H1 (cell line): Measurements from ENCODE around the gene SMAD1. TPM values are rescaled to one million over a fixed set of nuclear protein-coding genes. Genes with fewer than 3 reads are reported as not detected.

Source experiments
- CTCF ChIA-PET: fragments of 300-600 bp; sonication (Branson Sonifier 250); formaldehyde crosslinking; loops from one replicate; lab custom pipeline; 2021; ENCODE audit not compliant: partially characterized antibody; lab: Charles Lee
- POLR2A ChIA-PET: fragments of 300-600 bp; sonication (Branson Sonifier 250); formaldehyde crosslinking; loops from one replicate; lab custom pipeline; 2021; ENCODE audit warnings: inconsistent platforms; ENCODE audit not compliant: partially characterized antibody; lab: Charles Lee
- DNase-seq, 2 experiments: peaks; one replicate each; pipeline versions ENCODE4 v3.0.0 to v3.0.0-alpha.2; 2010 to 2022; ENCODE audit warnings: low spot score in 2 of 2, low read depth in 1 of 2, mixed read lengths in 1 of 2
- FAIRE-seq: peaks from 2 replicates; lab custom pipeline; 2011; peaks lifted over from hg19 to GRCh38; lab: Jason Lieb, UNC
- H2AFZ ChIP-seq: 2 replicates; pipeline ENCODE4 v1.8.1; 2012; ENCODE audit warnings: low read length, inconsistent platforms
- H2AK5ac ChIP-seq: 2 replicates; pipeline ENCODE4 v1.6.1; 2013; ENCODE audit warnings: low read depth, low read length
- H2BK120ac ChIP-seq: replicated peaks from 2 replicates; pipeline ENCODE3; 2013; ENCODE audit warnings: low read depth, low read length, inconsistent platforms
- H2BK12ac ChIP-seq: 2 replicates; pipeline ENCODE4 v1.6.1; 2013; ENCODE audit warnings: low read depth, low read length
- H2BK15ac ChIP-seq: 2 replicates; pipeline ENCODE4 v1.6.1; 2013; ENCODE audit warnings: low read length
- H2BK20ac ChIP-seq: 2 replicates; pipeline ENCODE4 v1.6.1; 2013; ENCODE audit warnings: low read length
- H2BK5ac ChIP-seq: 2 replicates; pipeline ENCODE4 v1.6.1; 2013; ENCODE audit warnings: low read depth, low read length
- H3K14ac ChIP-seq: 2 replicates; pipeline ENCODE4 v1.6.1; 2013; ENCODE audit warnings: inconsistent platforms; ENCODE audit not compliant: insufficient read length
- H3K18ac ChIP-seq: 2 replicates; pipeline ENCODE4 v1.6.1; 2013; ENCODE audit warnings: low read length; ENCODE audit errors: extremely low read depth
- H3K23ac ChIP-seq: 2 replicates; pipeline ENCODE4 v1.6.1; 2013; ENCODE audit warnings: inconsistent platforms; ENCODE audit not compliant: insufficient read length
- H3K23me2 ChIP-seq: 2 replicates; pipeline ENCODE4 v1.6.1; 2013; ENCODE audit warnings: low read depth, low read length
- H3K27ac ChIP-seq: 2 replicates; pipeline ENCODE4 v1.6.1; 2011; ENCODE audit warnings: low read depth, low read length, inconsistent platforms
- H3K27me3 ChIP-seq, 4 experiments: replicated peaks in 1 of 4; 1 replicate in 1 of 4; 2 replicates in 3 of 4; pipeline versions ENCODE4 v1.6.1 to v1.8.1; 2011 to 2013; ENCODE audit warnings: low read length in 3 of 4, mild to moderate bottlenecking in 3 of 4, inconsistent platforms in 2 of 4, mixed read lengths in 2 of 4, moderate library complexity in 1 of 4; ENCODE audit not compliant: control insufficient read depth in 3 of 4, insufficient read depth in 3 of 4; ENCODE audit errors: extremely low read depth in 1 of 4
- H3K36me3 ChIP-seq, 4 experiments: 2 replicates each; pipeline versions ENCODE4 v1.6.1 to v1.8.1; 2011 to 2013; ENCODE audit warnings: mild to moderate bottlenecking in 4 of 4, low read length in 3 of 4, moderate library complexity in 2 of 4, control low read depth in 1 of 4, inconsistent platforms in 1 of 4; ENCODE audit not compliant: insufficient read depth in 4 of 4, control insufficient read depth in 2 of 4
- H3K4ac ChIP-seq: replicated peaks from 2 replicates; pipeline ENCODE3; 2013; ENCODE audit warnings: low read length, low read depth, mixed read lengths, inconsistent platforms; ENCODE audit not compliant: insufficient read length
- H3K4me1 ChIP-seq, 4 experiments: replicated peaks in 1 of 4; 1 replicate in 1 of 4; 2 replicates in 3 of 4; pipeline versions ENCODE4 v1.6.1 to v1.8.1; 2011 to 2013; ENCODE audit warnings: low read length in 3 of 4, inconsistent platforms in 2 of 4, mixed read lengths in 1 of 4; ENCODE audit not compliant: insufficient read depth in 4 of 4, control insufficient read depth in 3 of 4
- H3K4me2 ChIP-seq, 2 experiments: 2 replicates each; pipeline versions ENCODE4 v1.6.1 to v1.8.1; 2011 to 2013; ENCODE audit warnings: low read depth in 2 of 2, low read length in 2 of 2, control low read depth in 1 of 2, inconsistent platforms in 1 of 2, mild to moderate bottlenecking in 1 of 2; ENCODE audit not compliant: insufficient read depth in 1 of 2
- H3K4me3 ChIP-seq, 4 experiments: fragments of 200-600, 300-600 bp in 1 of 4; sonication (generic), shearing (Covaris generic), sonication (Bioruptor Twin) in 1 of 4; 2 replicates each; pipeline versions ENCODE4 v1.5.1 to v1.8.1; 2011 to 2016; ENCODE audit warnings: low read length in 4 of 4, low read depth in 3 of 4, control low read depth in 2 of 4, inconsistent platforms in 2 of 4, mild to moderate bottlenecking in 2 of 4, mixed read lengths in 1 of 4, moderate library complexity in 1 of 4; ENCODE audit not compliant: insufficient read depth in 2 of 4; ENCODE audit errors: extremely low read depth in 1 of 4
- H3K56ac ChIP-seq: replicated peaks from 2 replicates; pipeline ENCODE3; 2013; ENCODE audit warnings: low read depth, mild to moderate bottlenecking, mixed read lengths, low read length, inconsistent platforms; ENCODE audit not compliant: insufficient read length
- H3K79me1 ChIP-seq: 2 replicates; pipeline ENCODE4 v1.6.1; 2013; ENCODE audit warnings: low read depth, low read length, control low read depth
- H3K79me2 ChIP-seq, 2 experiments: 2 replicates each; pipeline versions ENCODE4 v1.6.1 to v1.8.1; 2012 to 2013; ENCODE audit warnings: low read length in 2 of 2, mild to moderate bottlenecking in 2 of 2, inconsistent platforms in 1 of 2; ENCODE audit not compliant: insufficient read depth in 2 of 2, control insufficient read depth in 1 of 2
- H3K9ac ChIP-seq, 4 experiments: replicated peaks in 1 of 4; 1 replicate in 1 of 4; 2 replicates in 3 of 4; pipeline versions ENCODE4 v1.6.1 to v1.8.1; 2011 to 2013; ENCODE audit warnings: low read depth in 3 of 4, low read length in 3 of 4, control low read depth in 2 of 4, mild to moderate bottlenecking in 2 of 4, moderate library complexity in 2 of 4, inconsistent platforms in 1 of 4; ENCODE audit errors: extremely low read depth in 1 of 4
- H3K9me3 ChIP-seq, 2 experiments: 2 replicates each; pipeline versions ENCODE4 v1.6.1 to v1.8.1; 2012 to 2013; ENCODE audit warnings: mild to moderate bottlenecking in 2 of 2, moderate library complexity in 2 of 2, control low read depth in 1 of 2, inconsistent platforms in 1 of 2, low read depth in 1 of 2, low read length in 1 of 2, mixed read lengths in 1 of 2; ENCODE audit not compliant: insufficient read depth in 2 of 2
- H4K20me1 ChIP-seq, 2 experiments: replicated peaks in 1 of 2; 2 replicates each; pipeline versions ENCODE3 to v1.8.1; 2011 to 2013; ENCODE audit warnings: inconsistent platforms in 2 of 2, low read length in 2 of 2, mild to moderate bottlenecking in 1 of 2; ENCODE audit not compliant: insufficient read depth in 2 of 2, control insufficient read depth in 1 of 2
- H4K5ac ChIP-seq: 2 replicates; pipeline ENCODE4 v1.6.1; 2013; ENCODE audit warnings: low read length, low read depth, mixed read lengths, inconsistent platforms; ENCODE audit not compliant: insufficient read length
- H4K8ac ChIP-seq: 2 replicates; pipeline ENCODE4 v1.8.0; 2013; ENCODE audit warnings: mild to moderate bottlenecking, moderate library complexity, low read length, inconsistent platforms; ENCODE audit not compliant: insufficient read depth; ENCODE audit errors: extremely low read depth
- H4K91ac ChIP-seq: replicated peaks from 2 replicates; pipeline ENCODE3; 2013; ENCODE audit warnings: low read length, mixed read lengths, inconsistent platforms; ENCODE audit not compliant: insufficient read length
- CREB1 ChIP-seq: IDR thresholded peaks from 2 replicates; pipeline ENCODE4 v1.6.1; 2012; ENCODE audit warnings: inconsistent platforms
- GTF2F1 ChIP-seq: IDR thresholded peaks from 2 replicates; pipeline ENCODE4 v1.6.1; 2012; ENCODE audit warnings: low read depth, low read length, improper control_type of control experiment, borderline replicate concordance
- MAX ChIP-seq: IDR thresholded peaks from 2 replicates; pipeline ENCODE4 v1.6.1; 2012; ENCODE audit warnings: inconsistent platforms
- NANOG ChIP-seq: IDR thresholded peaks from 2 replicates; pipeline ENCODE4 v1.6.1; 2011; ENCODE audit warnings: low read length, low read depth, mild to moderate bottlenecking, inconsistent platforms; ENCODE audit not compliant: insufficient read depth, poor library complexity, severe bottlenecking
- POLR2A ChIP-seq, 2 experiments: IDR thresholded peaks; 1 replicate in 1 of 2; 2 replicates in 1 of 2; pipeline ENCODE4 v1.6.1; 2011; ENCODE audit warnings: low read depth in 2 of 2, low read length in 2 of 2, mild to moderate bottlenecking in 2 of 2; ENCODE audit errors: control extremely low read depth in 1 of 2
- POU5F1 ChIP-seq: IDR thresholded peaks from 2 replicates; pipeline ENCODE4 v1.6.1; 2011; ENCODE audit warnings: low read depth, mild to moderate bottlenecking, low read length, moderate library complexity
- TEAD4 ChIP-seq: IDR thresholded peaks from 2 replicates; pipeline ENCODE4 v1.6.1; 2012; ENCODE audit warnings: low read depth, low read length, inconsistent platforms, mixed read lengths
- WGBS, 2 experiments: shearing (Covaris generic) in 1 of 2; methylation state at CpG; one replicate each; pipeline versions ENCODE4 v1.1.6 to v1.1.7; 2013 to 2015; ENCODE audit warnings: low lambda C conversion rate in 2 of 2, mixed read lengths in 2 of 2, inconsistent platforms in 1 of 2, low coverage in 1 of 2, missing lambda C conversion rate in 1 of 2; ENCODE audit not compliant: insufficient replicate concordance in 2 of 2, insufficient coverage in 1 of 2, insufficient read length in 1 of 2; ENCODE audit errors: extremely low coverage in 1 of 2, missing lambda C conversion rate in 1 of 2; 5-methylcytosine and 5-hydroxymethylcytosine counted together
- polyA plus RNA-seq, 7 experiments: library from polyadenylated mRNA; depleted of rRNA in 3 of 7; stranded (reverse) in 5 of 7; unstranded in 2 of 7; fragments of >200 nt in 5 of 7; fragments of 200-250 nt in 2 of 7; gene quantifications; 1 replicate in 5 of 7; 2 replicates in 1 of 7; 4 replicates in 1 of 7; pipeline versions ENCODE4 v1.2.1 to v1.2.3, GENCODE V29; 2011 to 2013; ENCODE audit warnings: missing spikeins in 2 of 7, mixed read lengths in 2 of 7
- total RNA-seq: library from RNA; stranded (reverse); fragmentation: NEBNext Ultra II Directional; extraction: Animal tissue kit (Norgen Biotek cat#: 25700); gene quantifications from 2 replicates; pipeline ENCODE4 v1.2.1, GENCODE V29; 2021

SMAD1 gene
- total and polyA plus RNA-seq, 2 of the 8 experiments (the other 6 are each of a cell fraction or from before 2014, with no cell fraction given), result 22.6 to 25.3 TPM

GRCh38 chr4:145539671-145540070, 58.0 kb downstream of the SMAD1 start:
- Histone ChIP-seq H2AFZ (no peak overlapping the region), H4K8ac (no peak overlapping the region), H3K56ac (no peak overlapping the region), H3K9me3 (no peaks in the 10 kb centered on the region), H3K27ac (no peak overlapping the region), H2BK12ac (peak overlapping the region; percentile 78), H2AK5ac (no peak overlapping the region), H3K36me3 (no peaks in the 10 kb centered on the region), H3K79me2 (no peaks in the 10 kb centered on the region), H4K5ac (no peak overlapping the region), H2BK20ac (no peak overlapping the region), H3K4me1 (peaks cover 0 to 6% (median 2%) of the 10 kb centered on the region in 4 experiments; a peak in 3 of 7 replicates), H3K14ac (no peak overlapping the region), H3K4ac (no peak overlapping the region), H3K23ac (no peak overlapping the region), H3K4me3 (no peak overlapping the region), H3K79me1 (no peaks in the 10 kb centered on the region), H3K18ac (no peak overlapping the region), H2BK120ac (no peak overlapping the region), H4K20me1 (no peaks in the 10 kb centered on the region), H2BK5ac (no peak overlapping the region), H3K4me2 (no peak overlapping the region), H4K91ac (no peak overlapping the region), H3K23me2 (no peaks in the 10 kb centered on the region), H3K27me3 (no peaks in the 10 kb centered on the region), H3K9ac (no peak overlapping the region), H2BK15ac (no peak overlapping the region)
- ChIA-PET CTCF (interaction anchor here (0.6 to 1.4 kb wide), 5 partner anchors 14 to 609 kb away, joined by 3 to 4 read pairs (median 3); no protein-coding TSS in a partner anchor), POLR2A (no interaction called here)
- DNase-seq, result no peak
- no peak for FAIRE-seq
- WGBS, 2 experiments, result 77% methylated on average over 4 of the region's 4 CpGs; no CpG with 5 or more reads in 1 of the 2 experiments
- TF ChIP-seq POLR2A (IDR thresholded peaks at IDR 0.05; ENCODE audit: control extremely low read depth in 1 of 2, low read depth in 2 of 2, low read length in 2 of 2) (no peak), GTF2F1 (no peak), POU5F1 (no peak), CREB1 (no peak), TEAD4 (no peak), MAX (no peak), NANOG (no peak)
